Measurements from ENCODE around the gene MYO3B.
"Not testable (repeated sequence)": the region's sequence is repeated elsewhere in the genome, so short reads cannot be mapped to it uniquely, and the experiment has no call there.

The MYO3B gene

GRCh38 chr2:170344663-170345346, 166.9 kb downstream of the MYO3B start:
- DNase-seq = no peak

DNA sequence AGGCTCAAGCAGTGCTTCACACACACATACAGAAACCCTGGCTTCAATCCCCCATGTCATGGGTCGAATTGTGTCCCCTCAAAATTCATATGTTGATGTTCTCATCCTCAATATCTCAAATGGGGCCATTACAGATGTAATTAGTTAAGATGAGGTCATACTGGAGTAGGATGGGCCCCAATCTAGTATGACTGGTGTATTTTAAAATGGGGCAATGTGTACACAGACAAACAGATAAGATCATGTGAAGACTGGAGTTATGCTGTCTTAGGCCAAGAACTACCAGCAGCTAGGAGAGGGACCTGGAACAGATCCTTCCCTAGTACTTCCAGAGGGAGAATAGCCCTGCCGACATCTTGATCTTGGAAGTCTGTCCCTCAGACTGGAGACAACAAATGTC, 167.7 kb downstream of the MYO3B start:
- DNase-seq = no peak

GRCh38 chr2:170349269-170349668, 171.3 kb downstream of the MYO3B start:
- DNase-seq = not testable (repeated sequence)

DNA sequence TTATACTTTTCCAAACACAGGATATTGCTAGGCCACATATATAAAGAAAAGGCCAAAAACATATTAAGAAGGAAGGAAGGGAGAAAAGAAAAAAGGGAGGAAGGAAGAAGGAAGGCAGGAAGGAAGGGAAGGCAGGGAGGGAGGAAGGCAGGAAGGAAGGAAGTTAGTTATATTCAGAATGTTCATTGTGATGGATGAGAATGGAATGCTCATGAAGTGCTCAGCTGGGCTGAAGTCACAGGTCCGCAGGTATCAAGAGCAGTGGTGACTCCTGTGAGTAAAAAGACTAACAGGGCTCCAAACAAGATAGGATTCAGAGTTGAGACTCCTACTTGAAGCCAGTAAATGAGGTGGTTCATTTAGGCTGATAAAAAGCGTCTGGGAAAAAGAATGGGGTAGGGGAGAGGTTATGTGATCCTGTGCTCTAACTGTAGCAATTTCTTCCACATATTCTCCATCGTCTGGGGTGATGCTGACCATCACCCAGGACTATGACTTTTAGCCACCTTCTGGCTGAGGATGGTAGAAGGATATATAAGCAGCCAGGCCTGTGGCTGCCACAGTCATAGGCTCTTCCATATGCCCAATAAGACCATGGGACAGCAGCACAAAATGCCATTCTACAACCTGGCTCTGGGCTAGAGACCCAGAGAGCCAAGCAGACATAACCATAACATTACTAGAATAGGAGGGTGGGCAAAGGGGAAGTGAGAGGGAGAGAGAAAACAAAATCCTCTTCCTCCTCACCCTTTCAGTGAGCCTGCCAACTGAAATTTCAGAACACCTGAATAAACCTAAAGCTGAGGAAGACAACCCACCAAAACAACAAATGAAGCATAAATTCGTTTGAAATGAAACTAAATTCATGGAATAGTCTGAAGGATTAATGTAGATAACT, 173.2 kb downstream of the MYO3B start:
- DNase-seq = no peak

DNA sequence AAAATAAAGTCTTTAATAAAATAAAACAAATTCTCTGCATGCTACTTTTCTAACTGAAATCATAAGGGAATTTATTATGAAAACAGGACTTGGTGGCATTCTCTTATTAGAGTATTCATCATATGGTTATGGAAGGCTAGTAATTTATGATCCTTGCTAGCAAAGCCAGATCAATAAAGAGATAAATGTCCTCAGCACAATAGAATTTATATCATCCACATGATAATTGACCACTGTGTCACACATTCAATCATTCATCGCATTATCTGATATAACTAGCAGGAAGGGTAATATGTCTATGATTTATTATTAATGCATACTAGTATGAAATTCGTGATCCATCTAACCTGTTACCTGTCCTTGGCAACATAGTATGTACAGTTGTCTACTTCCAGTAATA, 175.8 kb downstream of the MYO3B start:
- DNase-seq = no peak

GRCh38 chr2:170354388-170354787, 176.4 kb downstream of the MYO3B start:
- no peak for DNase-seq

DNA sequence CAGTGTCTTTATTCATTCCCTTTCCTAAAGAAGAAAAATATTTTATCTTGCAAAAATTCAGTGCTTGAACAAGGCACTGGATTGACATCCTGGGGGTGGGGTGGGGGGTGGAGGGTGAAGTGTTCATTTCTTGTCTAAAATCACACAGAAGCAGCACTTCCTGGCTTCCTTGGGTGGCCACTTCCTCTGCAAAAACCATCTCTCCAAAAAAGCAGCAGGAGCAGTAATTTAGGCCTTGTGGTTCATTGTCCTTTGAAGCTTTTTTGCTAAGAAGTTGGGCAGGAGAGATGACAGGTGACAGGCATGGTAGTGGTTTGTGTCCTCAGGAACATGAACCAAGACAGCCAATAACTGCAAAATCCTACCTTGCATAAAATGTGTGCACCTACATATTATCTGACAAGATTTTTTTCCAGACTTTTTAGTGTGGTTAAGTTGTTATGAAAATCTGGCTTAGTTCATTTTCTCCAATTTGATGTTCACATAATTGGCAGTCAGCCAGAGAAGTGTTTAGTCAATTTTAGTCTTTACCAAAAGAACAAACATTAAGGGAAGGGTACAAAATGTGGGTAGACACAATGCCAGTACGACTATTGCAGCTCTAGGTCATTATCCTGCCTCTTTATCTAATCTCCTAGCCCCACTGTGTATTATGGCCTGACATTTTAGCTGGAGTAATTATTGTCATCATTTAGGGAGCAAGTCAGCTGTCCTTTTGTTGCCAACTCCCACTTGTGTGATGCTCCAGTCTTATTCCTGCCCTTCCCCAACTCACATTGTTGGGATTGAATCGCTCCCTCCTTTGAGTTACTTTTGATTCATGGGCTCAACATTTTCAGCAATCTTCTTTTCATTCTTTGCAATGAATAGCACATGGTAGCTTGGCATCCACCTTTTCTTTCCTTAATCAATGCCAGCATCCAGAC, 177.2 kb downstream of the MYO3B start:
- no peak for DNase-seq

DNA sequence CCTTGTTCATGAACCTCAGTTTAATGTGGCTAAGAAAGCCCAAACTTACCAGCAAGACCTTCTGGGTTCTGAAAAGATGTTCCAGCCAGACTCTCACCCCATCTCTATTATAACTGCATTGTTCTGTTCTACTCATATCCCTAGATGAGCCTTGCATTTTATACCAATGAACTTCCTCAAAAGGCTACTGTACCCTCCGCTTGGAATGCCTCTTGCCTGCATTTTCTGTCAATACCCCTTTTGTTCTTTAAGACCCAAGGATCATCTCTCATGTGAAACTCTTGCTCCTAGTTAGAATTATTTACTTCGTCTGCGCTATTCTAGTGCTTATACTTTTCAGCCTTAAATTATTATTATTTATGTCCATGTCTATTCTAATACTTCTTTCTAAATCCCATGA, 181.5 kb downstream of the MYO3B start:
- DNase-seq = no peak

DNA sequence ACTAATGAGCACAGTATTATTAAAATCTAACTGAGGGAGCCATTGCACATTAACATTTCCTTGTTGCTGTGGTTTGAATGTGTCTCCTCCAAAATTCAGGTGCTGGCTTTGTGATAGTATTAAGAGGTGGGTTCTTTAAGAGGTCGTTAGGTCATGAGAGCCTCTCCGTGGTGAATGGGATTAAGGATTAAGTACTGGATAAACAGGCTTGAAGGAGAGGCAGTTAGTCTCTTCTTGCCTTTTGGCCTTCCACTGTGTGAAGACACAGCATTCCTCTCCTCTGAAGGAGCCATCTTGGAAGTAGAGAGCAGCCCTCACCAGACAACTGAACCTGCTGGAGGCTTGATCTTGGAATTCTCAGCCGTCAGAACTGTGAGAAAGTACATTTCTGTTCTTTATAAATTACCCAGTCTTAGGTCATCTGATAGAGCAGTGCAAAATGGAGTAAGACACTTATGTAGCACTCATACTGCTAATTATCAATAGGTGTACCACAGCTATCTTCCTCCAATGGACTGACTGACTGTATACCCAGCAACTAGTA, 182.7 kb downstream of the MYO3B start:
- no peak for DNase-seq

DNA sequence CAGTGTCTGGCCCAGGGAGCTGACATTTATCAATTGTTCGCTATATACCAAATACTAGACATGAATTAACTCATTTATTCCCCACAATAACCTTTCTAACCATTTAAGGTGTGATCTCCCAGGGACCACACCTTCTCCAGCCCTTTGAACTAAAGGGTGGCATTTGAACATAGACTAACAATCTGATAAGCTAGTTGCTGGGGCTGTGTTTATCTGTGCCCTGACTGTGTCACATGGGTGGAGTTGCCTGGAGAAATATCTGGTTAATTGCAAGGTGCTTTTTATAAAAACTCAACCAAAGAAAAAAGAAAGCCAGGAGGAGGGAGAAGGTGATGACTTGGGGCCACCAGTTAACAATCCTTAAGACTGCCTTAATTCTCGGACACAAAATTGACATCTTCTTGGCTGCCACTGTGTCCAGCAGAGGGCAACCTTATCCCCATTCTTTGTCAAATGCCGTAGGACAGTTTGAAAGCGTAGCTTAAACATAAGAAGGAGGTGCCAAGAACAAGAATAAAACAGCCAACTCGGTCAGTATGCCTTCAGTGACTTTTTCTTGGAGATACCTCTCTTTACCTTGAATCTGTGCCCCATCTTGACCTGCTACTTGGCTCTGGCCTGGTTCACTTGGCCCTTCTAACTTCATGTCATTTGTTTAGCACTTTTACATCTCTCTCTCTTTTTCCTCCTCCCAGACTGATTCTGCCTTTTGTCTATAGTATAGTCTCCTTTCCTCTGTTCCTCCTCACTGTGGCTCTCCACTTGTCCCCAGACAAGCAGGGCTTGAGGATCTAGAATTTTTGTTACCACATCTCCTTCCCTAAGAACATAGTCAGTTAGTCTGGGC, 183.4 kb downstream of the MYO3B start:
- DNase-seq = no peak

- no peak for DNase-seq
Measured at GRCh38 chr2:170362313-170362870, 184.4 kb downstream of the MYO3B start.

DNA sequence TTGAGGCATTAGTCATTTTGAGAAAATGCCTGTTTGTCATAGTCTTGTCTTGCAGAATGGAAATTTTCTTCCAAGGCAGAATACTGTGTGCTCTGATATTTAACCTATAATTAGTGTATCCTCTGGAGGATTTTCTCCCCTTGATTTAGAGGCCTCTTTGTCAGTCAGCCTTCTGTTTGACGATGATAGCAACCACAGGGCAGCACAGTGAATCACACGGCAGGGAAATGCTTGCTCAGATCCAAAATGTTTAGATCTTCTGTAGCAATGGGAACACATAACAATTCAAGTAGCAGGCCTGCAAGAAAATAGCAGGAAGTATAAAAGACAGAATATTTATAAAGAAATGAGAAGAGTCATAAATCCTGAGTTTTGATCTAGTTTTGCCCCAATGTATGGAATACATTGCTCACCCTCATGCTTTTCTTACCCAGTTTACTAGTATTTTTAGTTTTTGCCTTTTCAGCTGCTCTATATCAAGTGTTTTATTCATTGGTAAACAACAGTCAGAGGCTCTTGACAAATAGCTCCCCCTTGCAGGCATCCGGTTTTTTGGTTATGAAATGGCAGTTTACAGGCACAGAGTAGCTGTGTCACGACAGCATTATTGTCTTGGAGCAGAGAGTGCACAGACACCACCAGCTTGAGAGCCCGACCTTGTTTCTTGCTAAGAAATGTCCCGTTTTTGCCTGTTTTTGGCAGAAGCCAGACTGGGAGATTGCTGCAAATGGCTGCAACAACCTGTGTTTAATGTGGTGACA, 185.1 kb downstream of the MYO3B start:
- peak; percentile 19 for DNase-seq

GRCh38 chr2:170365003-170365402, 187.1 kb downstream of the MYO3B start:
- DNase-seq = no peak

DNA sequence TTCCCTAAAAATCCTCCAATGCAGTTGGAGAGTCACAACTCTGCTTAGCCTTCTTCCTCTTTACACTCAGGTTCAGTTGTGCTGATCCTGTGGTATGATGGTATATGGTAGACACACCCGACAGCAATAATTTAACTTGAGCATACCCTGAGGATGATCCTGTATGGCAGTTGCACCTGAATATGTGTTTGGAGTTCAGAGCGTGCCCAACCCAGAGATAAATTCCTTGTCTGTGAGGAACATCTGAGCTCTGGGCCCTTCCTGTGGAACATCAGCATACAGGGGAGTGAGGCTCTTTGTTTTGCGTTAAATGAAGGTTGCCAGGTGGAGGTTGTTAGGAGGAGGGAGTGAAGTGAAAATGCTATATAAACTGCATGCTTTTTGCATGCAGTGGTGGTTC, 187.7 kb downstream of the MYO3B start:
- no peak for DNase-seq

- no peak for DNase-seq
Measured at GRCh38 chr2:170368370-170368769, 190.4 kb downstream of the MYO3B start.

- DNase-seq = no peak
Measured at GRCh38 chr2:170369228-170369627, 191.3 kb downstream of the MYO3B start.

GRCh38 chr2:170369894-170370293, 191.9 kb downstream of the MYO3B start:
- DNase-seq = peak; percentile 62

GRCh38 chr2:170371231-170371998, 193.5 kb downstream of the MYO3B start:
- DNase-seq = no peak

DNA sequence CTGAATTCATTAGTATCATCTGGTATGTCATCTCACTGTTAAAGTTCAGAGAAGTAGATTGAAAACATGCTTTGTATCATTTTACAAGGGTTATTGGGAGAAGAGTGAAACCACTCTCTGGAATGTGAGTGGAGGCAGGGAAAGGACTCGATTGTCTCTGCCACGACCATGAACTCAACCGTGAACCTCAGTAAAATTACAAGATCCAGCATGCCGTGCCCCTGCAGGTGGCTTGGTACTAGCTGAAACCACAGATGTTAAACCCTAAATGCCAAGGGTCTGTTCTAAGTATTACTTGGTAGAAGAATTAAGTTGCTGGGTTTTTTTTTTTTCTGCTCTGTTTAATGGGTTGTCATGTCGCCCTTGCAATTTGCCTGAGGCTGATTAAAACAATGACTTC, 197.2 kb downstream of the MYO3B start:
- DNase-seq = no peak

Data from NCI-H1694 treated with DMSO at 0.1 percent for 48 hours (cell line).